GM12875 (cell line): ENCODE data around the gene MYO5B.

Source experiments
- H3K4me3 ChIP-seq: one replicate; pipeline ENCODE4 v1.5.1; 2011; ENCODE audit warnings: low read depth, low read length, control low read depth
- CTCF ChIP-seq: IDR thresholded peaks from 2 replicates; pipeline ENCODE4 v1.5.1; 2011; ENCODE audit warnings: low read depth, mild to moderate bottlenecking, control low read depth, inconsistent platforms, low read length, moderate library complexity, borderline replicate concordance; ENCODE audit not compliant: insufficient read depth

The MYO5B gene

GRCh38 chr18:50080932-50081560 lies 113.9 kb downstream of the MYO5B start:
- no peak overlapping the region for H3K4me3 ChIP-seq
- TF ChIP-seq CTCF, result no peak

DNA sequence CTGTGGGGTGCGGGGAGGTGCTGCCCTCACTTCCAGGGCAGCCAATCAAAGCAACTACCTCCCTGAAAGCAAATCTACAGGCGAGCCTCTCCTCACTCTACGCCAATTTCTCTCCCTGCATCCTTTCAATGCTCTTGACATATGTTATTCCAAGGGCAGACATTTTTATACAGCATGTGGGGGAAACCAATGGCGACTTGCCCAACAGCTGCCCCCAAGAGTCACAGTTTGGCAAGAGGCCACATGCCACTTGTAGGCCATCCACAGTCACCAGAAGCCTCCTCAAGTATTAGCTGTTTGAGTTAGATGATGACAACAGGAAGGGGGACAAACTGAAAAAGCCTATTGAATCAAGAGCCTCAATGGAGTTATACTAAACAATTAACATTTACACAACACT lies 114.6 kb downstream of the MYO5B start:
- H3K4me3 ChIP-seq, result no peak overlapping the region
- TF ChIP-seq CTCF, result no peak

DNA sequence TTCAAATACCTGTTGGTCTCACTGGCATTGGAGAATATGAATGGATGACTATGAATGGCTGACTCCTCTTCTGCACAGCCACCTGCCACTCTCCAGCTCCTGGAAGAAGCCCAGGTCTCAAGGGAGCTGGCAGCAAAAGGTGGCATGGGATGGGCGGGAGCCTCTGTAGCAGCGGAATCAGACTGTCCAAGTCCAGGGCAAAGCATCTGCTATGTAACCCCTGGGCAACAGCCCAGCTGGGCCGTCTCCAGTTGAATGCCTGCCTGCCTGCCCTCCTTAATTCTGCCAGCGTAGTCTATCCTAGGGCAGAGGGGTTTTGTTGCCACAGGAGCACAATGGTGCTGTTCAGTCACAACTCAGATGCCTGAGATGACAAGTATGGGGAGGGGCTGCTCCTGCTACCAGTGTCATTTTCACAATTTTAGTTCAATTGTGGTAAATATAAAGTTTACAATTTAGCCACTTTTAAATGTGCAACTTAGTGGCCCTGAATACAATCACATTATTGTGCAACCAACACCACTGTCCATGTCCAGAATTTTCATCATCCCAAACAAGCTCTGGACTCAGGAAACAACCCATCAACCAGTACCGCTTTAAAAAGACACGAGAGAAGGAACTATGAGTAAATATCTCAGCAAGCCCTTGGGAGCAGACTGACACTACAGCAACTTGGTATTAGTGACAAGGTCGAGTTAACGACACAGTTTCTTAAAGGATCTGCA lies 115.2 kb downstream of the MYO5B start:
- no peak for TF ChIP-seq CTCF
- no peak overlapping the region for H3K4me3 ChIP-seq

DNA sequence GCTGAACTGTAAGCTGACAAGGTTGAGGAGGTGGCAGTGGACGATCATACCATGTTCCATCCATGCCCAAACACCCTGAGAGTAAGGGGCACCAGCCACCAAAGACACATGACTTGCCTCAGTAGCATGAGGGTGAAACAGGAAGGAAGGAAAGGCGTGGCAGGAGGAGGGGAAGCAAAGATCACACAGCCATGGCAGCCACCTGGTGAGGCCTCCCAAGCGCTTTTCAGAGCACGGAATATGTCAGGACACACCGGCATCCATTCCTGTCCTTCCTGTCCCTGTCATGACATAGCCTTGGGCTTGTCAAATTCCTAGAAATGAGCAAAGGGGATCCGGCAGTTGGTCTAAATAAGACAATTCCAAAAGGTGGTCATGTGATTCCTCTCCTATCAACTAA lies 118.7 kb downstream of the MYO5B start:
- H3K4me3 ChIP-seq, result no peak overlapping the region
- TF ChIP-seq CTCF, result no peak

GRCh38 chr18:50075772-50076171 lies 119.2 kb downstream of the MYO5B start:
- TF ChIP-seq CTCF, result no peak

DNA sequence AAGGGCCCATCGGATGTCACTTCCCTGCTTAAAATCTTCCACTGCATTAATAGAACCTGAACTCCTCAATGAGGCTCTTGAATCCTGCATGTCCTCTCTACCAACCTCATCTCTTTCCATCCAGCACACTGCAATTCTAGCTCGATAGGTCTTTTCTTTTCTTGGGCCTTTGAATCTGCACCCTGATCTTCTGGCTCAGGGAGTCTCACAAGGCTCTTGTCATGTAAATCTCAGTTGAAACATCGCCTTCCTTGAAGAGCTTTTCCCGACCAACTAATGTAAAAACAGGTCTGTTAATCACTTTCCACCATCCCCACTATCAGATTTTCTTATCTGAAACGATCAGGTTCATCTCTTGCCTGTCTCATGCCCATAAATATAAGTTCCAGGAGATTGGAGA lies 120.5 kb downstream of the MYO5B start:
- H3K4me3 ChIP-seq, result no peak overlapping the region
- TF ChIP-seq CTCF, result no peak

More at GRCh38 chr18:50075772-50076171, 119.2 kb downstream of the MYO5B start:
- no peak overlapping the region for H3K4me3 ChIP-seq

DNA sequence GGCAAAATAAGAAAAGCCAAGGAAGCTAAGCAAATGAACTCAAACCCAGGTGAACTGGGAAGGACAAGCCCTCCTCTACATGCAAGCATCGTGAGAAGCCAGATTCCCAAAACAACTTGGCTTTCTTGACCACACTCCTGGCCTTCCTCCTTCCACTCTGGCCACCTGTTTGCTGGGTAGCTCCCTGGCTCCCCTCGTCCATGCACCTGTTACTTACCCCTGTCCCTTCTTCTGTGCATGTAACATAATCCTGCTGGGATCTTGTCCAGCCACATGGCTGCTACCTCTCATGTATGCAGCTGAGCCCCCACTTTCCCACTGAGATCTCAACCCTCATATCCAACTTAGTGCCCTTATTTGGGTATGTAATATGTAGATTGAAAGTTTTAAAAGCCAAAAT lies 121.6 kb downstream of the MYO5B start:
- no peak for TF ChIP-seq CTCF
- H3K4me3 ChIP-seq, result no peak overlapping the region
